Myocyte (in vitro differentiated cells): Measurements from ENCODE around the gene TBX5. TPM values are rescaled to one million over a fixed set of nuclear protein-coding genes. Genes with fewer than 3 reads are reported as not detected.

ENCODE experiments used
- DNase-seq: peaks from one replicate; pipeline ENCODE4 v3.0.0-alpha.2; 2012; ENCODE audit warnings: low read depth
- total RNA-seq: library from RNA; depleted of rRNA; stranded (reverse); fragments of >200 nt; gene quantifications from 2 replicates; pipeline ENCODE4 v1.2.3, GENCODE V29; 2014

TBX5 gene
- total RNA-seq, 1 donor from 2014 or later = not detected

GRCh38 chr12:114406316-114406983, 506 bp upstream of the TBX5 start:
- DNase-seq = no peak

GRCh38 chr12:114404926-114405518, 922 bp downstream of the TBX5 start:
- DNase-seq = no peak

GRCh38 chr12:114404083-114404925, 1.6 kb downstream of the TBX5 start:
- no peak for DNase-seq

GRCh38 chr12:114403690-114404066, 2.3 kb downstream of the TBX5 start:
- no peak for DNase-seq

GRCh38 chr12:114403011-114403689, 2.8 kb downstream of the TBX5 start:
- no peak for DNase-seq

- DNase-seq = no peak
Measured at GRCh38 chr12:114402084-114402717, 3.7 kb downstream of the TBX5 start.

- DNase-seq = no peak
Measured at GRCh38 chr12:114401328-114402083, 4.4 kb downstream of the TBX5 start.

- no peak for DNase-seq
Measured at GRCh38 chr12:114400925-114401324, 5.0 kb downstream of the TBX5 start.

- DNase-seq = no peak
Measured at GRCh38 chr12:114400361-114400811, 5.6 kb downstream of the TBX5 start.

- DNase-seq = no peak
Measured at GRCh38 chr12:114399664-114400211, 6.2 kb downstream of the TBX5 start.

- DNase-seq = no peak
Measured at GRCh38 chr12:114397978-114398881, 7.7 kb downstream of the TBX5 start.

GRCh38 chr12:114396869-114397719, 8.8 kb downstream of the TBX5 start:
- no peak for DNase-seq

GRCh38 chr12:114396153-114396868, 9.6 kb downstream of the TBX5 start:
- DNase-seq = no peak

GRCh38 chr12:114395755-114396152, 10.2 kb downstream of the TBX5 start:
- DNase-seq = no peak

- DNase-seq = no peak
Measured at GRCh38 chr12:114395233-114395632, 10.7 kb downstream of the TBX5 start.

GRCh38 chr12:114393569-114393968, 12.4 kb downstream of the TBX5 start:
- DNase-seq = no peak

- DNase-seq = no peak
Measured at GRCh38 chr12:114392909-114393308, 13.0 kb downstream of the TBX5 start.
